ENCODE results near the gene CPT1C.

Gene CPT1C

GRCh38 chr19:49690656-49691242, at the start of gene CPT1C:
TSS of gene CPT1C (plus strand) at chr19:49691116. CDS start at chr19:49692253, 1,137 bp downstream.
- DNase-seq, result peak; percentile 71

GRCh38 chr19:49641688-49642491, 49.0 kb upstream of the CPT1C start, which contains the start of gene SCAF1:
TSS of gene SCAF1 (plus strand) at chr19:49642209. CDS start at chr19:49645027, 2,818 bp downstream.
- peak; percentile 90 for DNase-seq

- no peak for DNase-seq
Measured at GRCh38 chr19:49642492-49643035, 48.4 kb upstream of the CPT1C start.

GRCh38 chr19:49643466-49643865, 47.5 kb upstream of the CPT1C start:
- DNase-seq, result no peak

- DNase-seq, result no peak
Measured at GRCh38 chr19:49645592-49645991, 45.3 kb upstream of the CPT1C start.

- DNase-seq, result no peak
Measured at GRCh38 chr19:49645995-49646394, 44.9 kb upstream of the CPT1C start.

GRCh38 chr19:49646586-49646985, 44.3 kb upstream of the CPT1C start:
- DNase-seq, result no peak

- no peak for DNase-seq
Measured at GRCh38 chr19:49651029-49651819, 39.7 kb upstream of the CPT1C start.

GRCh38 chr19:49651820-49652550, 38.9 kb upstream of the CPT1C start:
- no peak for DNase-seq

- no peak for DNase-seq
Measured at GRCh38 chr19:49652551-49653465, 38.1 kb upstream of the CPT1C start.

- no peak for DNase-seq
Measured at GRCh38 chr19:49653466-49653806, 37.5 kb upstream of the CPT1C start.

- DNase-seq, result no peak
Measured at GRCh38 chr19:49654581-49654980, 36.3 kb upstream of the CPT1C start.

GRCh38 chr19:49655570-49656455, 35.1 kb upstream of the CPT1C start:
- no peak for DNase-seq

- no peak for DNase-seq
Measured at GRCh38 chr19:49656456-49657109, 34.3 kb upstream of the CPT1C start.

- DNase-seq, result no peak
Measured at GRCh38 chr19:49657493-49658138, 33.3 kb upstream of the CPT1C start.

- no peak for DNase-seq
Measured at GRCh38 chr19:49658139-49658517, 32.8 kb upstream of the CPT1C start.

GRCh38 chr19:49658566-49659442, 32.1 kb upstream of the CPT1C start:
- no peak for DNase-seq

GRCh38 chr19:49660338-49660961, 30.5 kb upstream of the CPT1C start:
- no peak for DNase-seq

All from NCI-H2029 treated with DMSO at 0.1 percent for 48 hours (cell line).